A172 (cell line): Measurements from ENCODE around the gene RUNDC1. TPM values are rescaled to one million over a fixed set of nuclear protein-coding genes. Genes with fewer than 3 reads are reported as not detected.

Experiments used
- DNase-seq: peaks from one replicate; pipeline ENCODE4 v3.0.0-alpha.2; 2015; ENCODE audit warnings: low spot score
- total RNA-seq: library from RNA; depleted of rRNA; stranded (reverse); fragments of >200 nt; shearing (Covaris generic); gene quantifications from 2 replicates; pipeline ENCODE4 v1.2.3, GENCODE V29; 2014; rRNA removed

The RUNDC1 gene
- total RNA-seq, 1 experiment from 2014 or later, result 8.5 TPM

- DNase-seq, result no peak
Observed at GRCh38 chr17:43042025-43042628, 61.8 kb downstream of the RUNDC1 start.

Other genes starting within 250 kb of the RUNDC1 start
- 7.2 and 10.3 TPM in 2 replicates for gene EZH1, start 235.5 kb upstream of the RUNDC1 start, total RNA-seq
- not detected in 2 replicates for gene RAMP2, start 219.3 kb upstream of the RUNDC1 start, total RNA-seq
- 174 and 181 TPM in 2 replicates for gene VPS25, start 207.1 kb upstream of the RUNDC1 start, total RNA-seq
- 0.34 and 0.50 TPM in 2 replicates for gene WNK4, start 200.0 kb upstream of the RUNDC1 start, total RNA-seq
- 112 and 122 TPM in 2 replicates for gene COA3, start 181.9 kb upstream of the RUNDC1 start, total RNA-seq
- 0.03 and 0.29 TPM in 2 replicates for gene CNTD1, start 181.7 kb upstream of the RUNDC1 start, total RNA-seq
- gene BECN1, start 156.3 kb upstream of the RUNDC1 start, total RNA-seq, result 113 and 134 TPM in 2 replicates
- gene PSME3, start 147.2 kb upstream of the RUNDC1 start, total RNA-seq, result 185 and 217 TPM in 2 replicates
- gene AOC2, start 136.0 kb upstream of the RUNDC1 start, total RNA-seq, result 0.10 TPM in 1 of 2 replicates, not detected in the other
- 0.09 and 0.41 TPM in 2 replicates for gene AOC3, start 129.4 kb upstream of the RUNDC1 start, total RNA-seq
- gene G6PC1, start 79.8 kb upstream of the RUNDC1 start, total RNA-seq, result not detected in 2 replicates
- gene AARSD1, start 16.1 kb upstream of the RUNDC1 start, total RNA-seq, result 37.4 and 42.1 TPM in 2 replicates
- gene PTGES3L, start 485 bp upstream of the RUNDC1 start, total RNA-seq, result 0.41 and 0.43 TPM in 2 replicates
- gene RPL27, start 17.9 kb downstream of the RUNDC1 start, total RNA-seq, result 1,148 and 1,169 TPM in 2 replicates
- gene IFI35, start 26.2 kb downstream of the RUNDC1 start, total RNA-seq, result 79.5 and 84.2 TPM in 2 replicates
- gene VAT1, start 41.8 kb downstream of the RUNDC1 start, total RNA-seq, result 362 and 414 TPM in 2 replicates
- 0.05 TPM in 1 of 2 replicates, not detected in the other for gene RND2, start 44.7 kb downstream of the RUNDC1 start, total RNA-seq
- gene BRCA1, start 144.8 kb downstream of the RUNDC1 start, total RNA-seq, result 46.0 and 51.1 TPM in 2 replicates
- 81.9 and 93.0 TPM in 2 replicates for gene NBR1, start 190.6 kb downstream of the RUNDC1 start, total RNA-seq
- 4.9 and 5.3 TPM in 2 replicates for gene TMEM106A, start 231.3 kb downstream of the RUNDC1 start, total RNA-seq
- gene CCDC200, start 248.1 kb downstream of the RUNDC1 start, total RNA-seq, result not detected in 2 replicates